GM12872 (cell line): ENCODE data around the gene NUP85.

Experiments used
- TF ChIP-seq, protein P1 (sequence below): IDR thresholded peaks from 3 replicates; pipeline ENCODE4 v1.5.1; 2011; ENCODE audit warnings: low read depth, mild to moderate bottlenecking, low read length, moderate library complexity; ENCODE audit not compliant: insufficient read depth

Gene NUP85

DNA sequence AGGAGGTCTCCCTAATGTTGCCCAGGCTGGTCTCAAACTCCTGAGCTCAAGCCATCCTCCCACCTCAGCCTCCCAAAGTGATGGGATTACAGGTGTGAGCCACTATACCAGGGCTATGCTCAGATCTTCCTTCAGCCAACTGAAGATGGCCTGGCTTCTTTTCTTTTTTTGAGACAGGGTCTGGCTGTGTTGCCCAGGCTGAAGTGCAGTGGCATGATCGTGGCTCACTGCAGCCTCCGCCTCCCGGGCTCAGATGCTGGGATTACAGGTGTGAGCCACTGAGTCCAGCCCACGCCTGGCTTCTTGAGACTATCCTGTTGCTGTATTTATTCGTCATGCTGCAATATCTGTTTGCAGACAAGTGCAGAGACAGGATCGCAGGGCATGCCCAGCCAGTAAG, 79.6 kb downstream of the NUP85 start:
- TF ChIP-seq, protein P1, sequence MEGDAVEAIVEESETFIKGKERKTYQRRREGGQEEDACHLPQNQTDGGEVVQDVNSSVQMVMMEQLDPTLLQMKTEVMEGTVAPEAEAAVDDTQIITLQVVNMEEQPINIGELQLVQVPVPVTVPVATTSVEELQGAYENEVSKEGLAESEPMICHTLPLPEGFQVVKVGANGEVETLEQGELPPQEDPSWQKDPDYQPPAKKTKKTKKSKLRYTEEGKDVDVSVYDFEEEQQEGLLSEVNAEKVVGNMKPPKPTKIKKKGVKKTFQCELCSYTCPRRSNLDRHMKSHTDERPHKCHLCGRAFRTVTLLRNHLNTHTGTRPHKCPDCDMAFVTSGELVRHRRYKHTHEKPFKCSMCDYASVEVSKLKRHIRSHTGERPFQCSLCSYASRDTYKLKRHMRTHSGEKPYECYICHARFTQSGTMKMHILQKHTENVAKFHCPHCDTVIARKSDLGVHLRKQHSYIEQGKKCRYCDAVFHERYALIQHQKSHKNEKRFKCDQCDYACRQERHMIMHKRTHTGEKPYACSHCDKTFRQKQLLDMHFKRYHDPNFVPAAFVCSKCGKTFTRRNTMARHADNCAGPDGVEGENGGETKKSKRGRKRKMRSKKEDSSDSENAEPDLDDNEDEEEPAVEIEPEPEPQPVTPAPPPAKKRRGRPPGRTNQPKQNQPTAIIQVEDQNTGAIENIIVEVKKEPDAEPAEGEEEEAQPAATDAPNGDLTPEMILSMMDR, result no peak
